ENCODE data around the gene EYA2. TPM values are rescaled to one million over a fixed set of nuclear protein-coding genes. Genes with fewer than 3 reads are reported as not detected.
A peak's percentile ranks its signal among the peaks of the same experiment; 100 is the strongest.

The EYA2 gene
- total RNA-seq, 1 donor from 2014 or later: 8.1 TPM

DNA sequence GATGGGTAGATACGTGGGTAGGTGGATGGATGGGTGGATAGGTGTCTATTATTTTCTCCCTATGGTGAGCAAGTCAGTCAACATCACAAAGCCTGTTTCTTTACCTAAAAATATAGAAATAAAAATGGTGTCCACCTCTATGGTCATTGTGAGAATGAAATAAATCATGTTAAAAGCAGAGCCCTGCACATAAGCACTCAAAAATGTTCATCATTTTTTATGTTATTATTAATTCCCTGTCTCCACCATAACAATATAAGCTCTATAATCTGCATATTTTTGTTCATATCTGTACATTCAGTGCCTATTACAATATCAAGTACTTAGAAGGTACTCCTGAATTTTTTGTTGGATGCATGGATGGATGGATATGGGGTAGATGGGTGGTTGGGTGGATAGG is 284.2 kb downstream of the EYA2 start:
- DNase-seq (ENCODE audit: extremely low spot score, unreplicated experiment): no peak
- TF ChIP-seq CTCF (conservative IDR thresholded peaks at IDR 0.05): no peak
- H3K27ac Mint-ChIP-seq: no peak overlapping the region
- peaks cover 4% of the 10 kb centered on the region for H3K9me3 Mint-ChIP-seq
- H3K4me1 Mint-ChIP-seq (ENCODE audit: unreplicated experiment): peaks cover 16% of the 10 kb centered on the region
- no peaks in the 10 kb centered on the region for H3K27me3 Mint-ChIP-seq
- no peak overlapping the region for H3K4me3 Mint-ChIP-seq
- H3K36me3 Mint-ChIP-seq: no peaks in the 10 kb centered on the region

GRCh38 chr20:47179267-47179666 is 284.6 kb downstream of the EYA2 start:
- no peak overlapping the region for H3K27ac Mint-ChIP-seq
- TF ChIP-seq CTCF (conservative IDR thresholded peaks at IDR 0.05): no peak
- no peaks in the 10 kb centered on the region for H3K27me3 Mint-ChIP-seq
- no peak for DNase-seq (ENCODE audit: extremely low spot score, unreplicated experiment)
- H3K4me1 Mint-ChIP-seq (ENCODE audit: unreplicated experiment): peaks cover 16% of the 10 kb centered on the region
- H3K4me3 Mint-ChIP-seq: no peak overlapping the region
- no peaks in the 10 kb centered on the region for H3K36me3 Mint-ChIP-seq
- H3K9me3 Mint-ChIP-seq: peaks cover 4% of the 10 kb centered on the region

DNA sequence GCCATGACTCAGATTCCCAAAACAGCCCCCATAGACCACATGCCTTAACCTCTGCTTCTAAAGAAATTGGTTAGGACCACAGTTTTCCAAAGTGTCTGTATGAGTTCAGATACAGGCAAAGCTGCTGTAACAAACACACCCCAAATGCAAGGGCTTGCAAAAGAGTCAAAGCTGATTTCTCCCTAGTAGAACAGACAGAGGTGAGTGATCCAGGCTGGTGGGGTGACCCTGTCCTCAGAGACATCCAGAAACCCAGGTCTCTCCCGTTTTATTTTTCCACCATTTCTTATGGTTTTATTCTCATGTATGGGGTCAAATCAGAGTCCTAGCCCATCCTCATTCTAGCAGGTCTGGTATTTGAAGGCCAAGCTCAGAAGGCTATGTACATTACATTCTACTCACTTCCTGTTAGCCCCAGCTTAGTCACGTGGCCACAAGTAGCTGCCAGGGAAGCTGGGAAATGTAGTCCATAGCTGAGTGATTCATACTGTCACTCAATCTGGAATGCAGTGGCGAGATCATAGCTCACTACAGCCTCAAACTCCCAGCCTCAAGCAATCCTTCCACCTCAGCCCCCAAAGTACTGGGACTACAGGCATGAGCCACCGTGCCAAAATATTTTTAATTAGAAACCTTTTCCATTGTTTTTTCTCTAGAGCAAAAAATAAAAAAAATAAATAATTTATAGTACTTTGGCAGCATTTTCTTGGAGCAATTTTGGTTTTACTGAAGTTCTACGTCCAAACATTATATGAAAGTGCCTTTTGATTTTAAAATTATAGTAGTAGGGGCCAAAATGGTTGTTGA is 286.6 kb downstream of the EYA2 start:
- Mint-ChIP-seq H3K4me1 (ENCODE audit: unreplicated experiment) (peaks cover 9% of the 10 kb centered on the region), H3K27me3 (no peaks in the 10 kb centered on the region), H3K9me3 (peaks cover 4% of the 10 kb centered on the region), H3K36me3 (no peaks in the 10 kb centered on the region), H3K4me3 (no peak overlapping the region), H3K27ac (peak overlapping the region; percentile 75)
- TF ChIP-seq CTCF (conservative IDR thresholded peaks at IDR 0.05): no peak
- no peak for DNase-seq (ENCODE audit: extremely low spot score, unreplicated experiment)

DNA sequence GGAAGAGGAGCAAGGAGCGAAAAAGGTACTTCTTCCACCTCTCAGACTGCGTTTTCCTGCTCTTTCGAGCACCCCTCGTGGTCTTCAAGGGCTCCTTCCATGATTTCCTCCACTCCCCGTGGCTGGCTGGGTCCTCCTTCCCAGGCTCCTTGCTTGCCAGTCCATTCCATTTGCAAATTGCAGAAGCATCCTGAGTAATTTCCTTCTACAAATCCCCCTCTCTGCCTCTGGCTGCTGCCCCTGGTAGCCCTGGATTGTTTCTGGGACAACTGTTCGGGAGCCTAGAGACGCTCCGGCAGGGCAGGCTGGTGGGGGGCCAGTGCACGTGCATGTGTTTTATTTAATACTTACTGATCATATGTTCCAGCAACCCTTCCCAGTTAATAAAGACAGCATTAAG is 288.7 kb downstream of the EYA2 start:
- peaks cover 9% of the 10 kb centered on the region for H3K4me1 Mint-ChIP-seq (ENCODE audit: unreplicated experiment)
- no peak for DNase-seq (ENCODE audit: extremely low spot score, unreplicated experiment)
- peaks cover 4% of the 10 kb centered on the region for H3K9me3 Mint-ChIP-seq
- H3K4me3 Mint-ChIP-seq: no peak overlapping the region
- TF ChIP-seq CTCF (conservative IDR thresholded peaks at IDR 0.05): no peak
- H3K27ac Mint-ChIP-seq: no peak overlapping the region
- no peaks in the 10 kb centered on the region for H3K36me3 Mint-ChIP-seq
- H3K27me3 Mint-ChIP-seq: no peaks in the 10 kb centered on the region

- no peak for TF ChIP-seq CTCF (conservative IDR thresholded peaks at IDR 0.05)
- peaks cover 9% of the 10 kb centered on the region for H3K4me1 Mint-ChIP-seq (ENCODE audit: unreplicated experiment)
- H3K4me3 Mint-ChIP-seq: no peak overlapping the region
- no peaks in the 10 kb centered on the region for H3K9me3 Mint-ChIP-seq
- no peaks in the 10 kb centered on the region for H3K27me3 Mint-ChIP-seq
- no peak overlapping the region for H3K27ac Mint-ChIP-seq
- no peaks in the 10 kb centered on the region for H3K36me3 Mint-ChIP-seq
- no peak for DNase-seq (ENCODE audit: extremely low spot score, unreplicated experiment)
These were observed 293.0 kb downstream of the EYA2 start for GRCh38 chr20:47187450-47188195.

All from type B pancreatic cell (in vitro differentiated cells).